Measurements from ENCODE around the gene ADGRG2. TPM values are rescaled to one million over a fixed set of nuclear protein-coding genes. Genes with fewer than 3 reads are reported as not detected.
"Not testable (repeated sequence)": the region's sequence is repeated elsewhere in the genome, so short reads cannot be mapped to it uniquely, and the experiment has no call there.

The ADGRG2 gene
- total RNA-seq, 1 donor from 2014 or later = 0.81 TPM

- peak; percentile 65 for TF ChIP-seq CTCF (IDR thresholded peaks at IDR 0.05; ENCODE audit: unreplicated experiment)
- H3K27ac Mint-ChIP-seq = no peak overlapping the region
- no peaks in the 10 kb centered on the region for H3K36me3 Mint-ChIP-seq (ENCODE audit: insufficient read depth)
- H3K4me1 Mint-ChIP-seq (ENCODE audit: low read depth) = no peaks in the 10 kb centered on the region
- no peak overlapping the region for H3K4me3 Mint-ChIP-seq (ENCODE audit: low read depth)
- no peak for DNase-seq (ENCODE audit: low spot score, unreplicated experiment)
- H3K9me3 Mint-ChIP-seq (ENCODE audit: low read depth) = peaks cover 8% of the 10 kb centered on the region
- H3K27me3 Mint-ChIP-seq = no peaks in the 10 kb centered on the region
Observed at GRCh38 chrX:19017271-19017670, 105.0 kb downstream of the ADGRG2 start.

GRCh38 chrX:19016614-19017013 is 105.7 kb downstream of the ADGRG2 start:
- not testable (repeated sequence) for H3K4me3 Mint-ChIP-seq (ENCODE audit: low read depth); H3K27ac Mint-ChIP-seq; DNase-seq (ENCODE audit: low spot score, unreplicated experiment); H3K36me3 Mint-ChIP-seq (ENCODE audit: insufficient read depth); H3K9me3 Mint-ChIP-seq (ENCODE audit: low read depth); H3K4me1 Mint-ChIP-seq (ENCODE audit: low read depth); H3K27me3 Mint-ChIP-seq

GRCh38 chrX:19007868-19008267 is 114.4 kb downstream of the ADGRG2 start:
- no peak for TF ChIP-seq CTCF (IDR thresholded peaks at IDR 0.05; ENCODE audit: unreplicated experiment)
- H3K4me3 Mint-ChIP-seq (ENCODE audit: low read depth) = no peak overlapping the region
- H3K36me3 Mint-ChIP-seq (ENCODE audit: insufficient read depth) = no peaks in the 10 kb centered on the region
- H3K27me3 Mint-ChIP-seq = no peaks in the 10 kb centered on the region
- H3K27ac Mint-ChIP-seq = no peak overlapping the region
- peaks cover 9% of the 10 kb centered on the region for H3K4me1 Mint-ChIP-seq (ENCODE audit: low read depth)
- peaks cover 5% of the 10 kb centered on the region for H3K9me3 Mint-ChIP-seq (ENCODE audit: low read depth)
- DNase-seq (ENCODE audit: low spot score, unreplicated experiment) = no peak

- Mint-ChIP-seq H3K27ac (peak overlapping the region; percentile 52), H3K36me3 (ENCODE audit: insufficient read depth) (no peaks in the 10 kb centered on the region), H3K9me3 (ENCODE audit: low read depth) (peaks cover 5% of the 10 kb centered on the region), H3K4me3 (ENCODE audit: low read depth) (no peak overlapping the region), H3K4me1 (ENCODE audit: low read depth) (peaks cover 9% of the 10 kb centered on the region), H3K27me3 (no peaks in the 10 kb centered on the region)
- TF ChIP-seq CTCF (IDR thresholded peaks at IDR 0.05; ENCODE audit: unreplicated experiment) = no peak
- no peak for DNase-seq (ENCODE audit: low spot score, unreplicated experiment)
Observed at GRCh38 chrX:19007011-19007410, 115.3 kb downstream of the ADGRG2 start.

- Mint-ChIP-seq H3K27ac (no peak overlapping the region), H3K9me3 (ENCODE audit: low read depth) (peaks cover 2% of the 10 kb centered on the region), H3K27me3 (no peaks in the 10 kb centered on the region), H3K4me3 (ENCODE audit: low read depth) (no peak overlapping the region), H3K4me1 (ENCODE audit: low read depth) (peaks cover 9% of the 10 kb centered on the region), H3K36me3 (ENCODE audit: insufficient read depth) (no peaks in the 10 kb centered on the region)
- TF ChIP-seq CTCF (IDR thresholded peaks at IDR 0.05; ENCODE audit: unreplicated experiment) = no peak
- no peak for DNase-seq (ENCODE audit: low spot score, unreplicated experiment)
Observed at GRCh38 chrX:19005909-19006308, 116.4 kb downstream of the ADGRG2 start.

- no peak for TF ChIP-seq CTCF (IDR thresholded peaks at IDR 0.05; ENCODE audit: unreplicated experiment)
- Mint-ChIP-seq H3K4me3 (ENCODE audit: low read depth) (no peak overlapping the region), H3K27me3 (no peaks in the 10 kb centered on the region), H3K36me3 (ENCODE audit: insufficient read depth) (no peaks in the 10 kb centered on the region), H3K9me3 (ENCODE audit: low read depth) (no peaks in the 10 kb centered on the region), H3K27ac (no peak overlapping the region), H3K4me1 (ENCODE audit: low read depth) (peaks cover 9% of the 10 kb centered on the region)
- no peak for DNase-seq (ENCODE audit: low spot score, unreplicated experiment)
Observed at GRCh38 chrX:19003756-19004155, 118.5 kb downstream of the ADGRG2 start.

All from progenitor cell of endocrine pancreas (in vitro differentiated cells).